Hematopoietic multipotent progenitor cell treated with erythropoietin and hydrocortisone succinate and interleukin-3 and kit ligand, for 17 days (in vitro differentiated cells): ENCODE results near the gene FAM200C.

ENCODE experiments used
- DNase-seq: peaks from one replicate; pipeline ENCODE4 v3.0.0-alpha.2; 2015; ENCODE audit warnings: low spot score

The FAM200C gene

DNA sequence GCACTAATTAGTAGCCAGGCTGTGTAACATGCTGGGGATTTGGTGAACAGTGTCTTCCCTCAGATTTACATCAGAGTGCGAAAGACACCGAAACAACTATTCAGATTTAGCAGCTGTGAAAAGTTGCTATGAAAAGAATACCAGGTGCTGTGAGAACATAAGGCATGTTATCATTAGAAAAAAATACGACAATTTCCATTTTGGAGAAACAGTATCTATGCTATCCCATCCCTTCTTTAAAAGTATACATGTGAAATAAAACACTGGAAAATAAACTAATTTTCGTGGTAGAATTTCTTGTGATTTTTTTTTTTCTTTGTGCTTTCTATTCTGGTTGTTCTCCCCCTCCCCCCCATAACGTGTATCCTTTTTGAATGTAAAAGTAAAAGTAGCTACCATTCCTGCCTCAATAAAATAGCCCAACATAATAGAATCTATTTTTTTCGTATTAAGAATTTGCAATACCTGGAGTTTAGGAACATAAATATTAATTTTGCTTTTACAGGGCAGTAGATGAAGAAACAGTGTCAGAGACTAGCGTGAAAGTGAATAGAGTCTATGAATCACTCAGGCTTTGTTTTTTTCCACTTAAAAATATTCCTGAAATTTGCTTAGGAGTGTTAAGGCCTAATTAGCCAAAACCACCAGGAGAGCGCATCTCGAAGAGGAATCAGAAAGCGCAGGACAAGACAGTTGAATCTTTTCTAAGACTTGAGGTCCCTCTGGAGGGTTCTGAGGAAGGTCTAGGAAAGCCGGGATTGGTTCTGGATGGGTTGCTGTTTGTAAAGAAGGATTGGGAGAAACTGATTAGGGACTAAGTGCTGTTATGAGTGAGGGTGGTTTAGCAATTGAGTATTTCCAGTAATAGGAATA is 19.8 kb upstream of the FAM200C start:
- no peak for DNase-seq

DNA sequence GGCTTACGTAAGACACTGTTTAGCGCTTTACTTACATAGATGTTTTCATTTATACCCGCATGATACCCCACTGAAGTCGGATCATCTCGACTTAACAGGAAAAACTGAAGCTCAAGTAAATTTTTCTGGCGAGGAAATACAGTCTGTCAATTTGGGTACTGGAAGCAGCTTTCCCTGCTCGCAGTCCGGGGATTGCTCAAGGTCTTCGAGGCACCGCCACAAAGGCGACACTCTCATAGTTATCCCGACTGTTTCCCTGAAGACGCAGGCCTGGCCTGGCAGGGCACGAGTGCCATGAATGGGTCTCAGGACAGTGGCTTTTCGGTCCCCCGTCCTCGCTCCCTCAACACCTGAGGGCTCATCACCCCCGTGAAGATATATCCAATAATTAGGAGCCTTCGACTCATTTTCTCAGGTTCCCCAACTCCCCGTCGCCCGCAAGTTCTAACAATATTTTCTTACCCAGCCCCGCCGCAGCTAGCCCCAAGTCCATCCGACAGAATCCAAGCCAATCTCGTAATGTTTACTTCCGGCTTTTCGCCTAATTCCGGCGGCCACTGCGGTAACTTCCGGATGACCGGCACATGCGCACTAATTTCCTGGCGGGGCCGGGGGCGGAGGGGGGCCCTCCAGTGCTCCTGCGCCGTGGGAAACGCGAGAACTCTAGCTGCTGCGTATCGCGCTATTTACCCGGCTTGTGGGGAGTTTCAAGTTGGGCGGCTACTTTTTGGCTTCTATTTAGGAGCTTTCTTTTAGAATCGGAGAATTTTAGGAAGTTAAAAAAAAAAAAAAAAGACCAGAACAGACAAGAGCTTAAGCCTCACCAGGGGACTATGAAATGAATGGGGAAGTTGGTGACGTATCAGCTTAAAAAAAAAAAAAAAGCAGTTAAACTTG is 19.0 kb upstream of the FAM200C start, which contains the start of gene SLU7:
TSS of gene SLU7 (minus strand) at position 521 of the 897 bp plus-strand sequence. CDS start 3,787 bp downstream, outside the sequence.
- peak; percentile 90 for DNase-seq

DNA sequence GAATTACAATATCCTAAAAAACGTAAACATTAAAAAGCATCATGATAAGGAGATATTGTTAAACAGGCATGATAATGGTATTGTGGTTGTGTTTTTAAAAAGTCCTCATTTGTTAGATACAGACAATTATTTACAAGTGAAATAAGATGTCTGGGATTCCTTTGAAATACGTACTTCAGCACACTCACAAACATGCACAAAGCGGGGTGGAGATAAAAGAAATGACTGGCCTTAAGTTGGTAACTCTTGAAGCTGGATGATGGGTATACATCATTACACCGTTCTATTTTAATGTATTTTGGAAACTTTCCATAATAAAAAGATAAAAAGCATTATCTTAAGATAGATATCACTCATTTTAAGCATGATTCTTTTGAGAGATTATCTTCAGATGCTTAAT is 1.0 kb downstream of the FAM200C start:
- DNase-seq, result no peak

DNA sequence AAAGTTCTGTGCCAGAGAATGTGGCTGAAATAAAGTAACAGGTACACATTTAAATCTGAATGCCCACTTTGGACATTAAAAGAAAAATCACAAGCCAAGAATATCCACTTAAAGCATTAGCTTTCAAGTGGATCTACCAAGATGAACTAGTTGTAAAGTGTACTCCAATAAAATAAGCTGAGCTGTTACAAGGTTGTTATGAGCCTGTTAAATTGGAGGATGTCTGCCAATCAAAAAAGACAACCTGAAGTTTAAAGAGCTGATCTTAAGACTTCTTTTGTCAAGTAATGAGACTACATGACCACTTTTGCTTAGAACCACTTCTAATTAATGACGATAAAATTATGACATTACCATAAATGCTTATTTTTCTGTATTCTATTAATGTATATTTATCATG is 2.4 kb downstream of the FAM200C start:
- DNase-seq, result no peak

DNA sequence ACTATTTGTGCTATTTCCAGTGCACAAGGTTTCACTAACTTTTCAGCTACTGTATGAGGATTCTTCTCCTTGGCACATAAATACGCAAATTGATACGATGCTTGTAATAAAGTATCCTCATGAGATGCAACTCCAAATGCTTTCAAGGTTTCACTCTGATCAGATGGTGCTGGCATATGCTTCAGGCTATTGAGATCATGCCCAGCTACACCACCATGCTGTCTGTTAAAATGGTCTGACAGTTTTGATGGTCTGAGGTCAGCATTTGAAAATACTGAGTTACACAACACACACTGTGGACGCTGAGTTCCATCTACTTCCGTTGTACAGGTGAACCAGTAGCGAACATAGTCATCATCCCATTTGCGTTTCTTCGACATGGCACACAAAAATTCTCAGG is 4.7 kb downstream of the FAM200C start:
- no peak for DNase-seq

DNA sequence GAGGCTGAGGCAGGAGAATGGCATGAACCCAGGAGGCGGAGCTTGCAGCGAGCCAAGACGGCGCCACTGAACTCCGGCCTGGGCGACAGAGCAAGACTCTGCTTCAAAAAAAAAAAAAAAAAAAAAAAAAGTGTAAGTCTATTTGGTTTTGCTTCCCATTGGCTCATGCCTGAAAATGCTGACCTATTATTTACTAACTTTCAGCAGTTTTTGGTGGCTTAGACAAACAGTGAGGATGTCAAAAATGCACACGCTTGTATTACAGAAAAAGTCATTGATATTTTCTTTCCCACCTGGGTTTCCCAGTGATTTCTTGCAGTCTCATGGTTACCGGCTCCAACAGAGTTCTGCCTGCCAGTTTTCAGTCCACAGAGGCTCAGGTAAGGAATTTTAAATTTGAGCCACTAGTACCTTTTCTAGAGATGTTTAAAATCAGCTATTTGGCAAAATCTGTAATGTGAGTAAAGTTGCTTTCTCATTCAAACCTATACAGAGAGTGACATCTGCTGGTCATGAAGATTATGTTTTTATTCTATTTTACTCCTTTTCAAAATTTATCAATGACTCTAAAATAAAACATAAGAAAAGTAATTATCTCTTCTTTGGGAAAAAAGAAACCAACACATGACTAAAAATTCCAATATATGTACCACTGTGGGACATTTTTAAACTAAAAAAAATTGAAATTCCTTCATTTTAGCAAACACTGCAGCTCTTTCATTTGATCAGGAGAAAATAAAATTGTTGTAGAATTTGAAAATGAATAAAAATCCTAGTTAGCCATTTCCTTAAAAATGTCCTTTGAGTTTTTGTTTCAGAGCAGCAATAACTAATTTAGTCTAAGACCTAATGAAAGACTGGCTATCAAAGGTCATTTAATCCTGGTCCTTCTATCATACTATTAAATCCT is 8.8 kb downstream of the FAM200C start:
- peak; percentile 42 for DNase-seq

DNA sequence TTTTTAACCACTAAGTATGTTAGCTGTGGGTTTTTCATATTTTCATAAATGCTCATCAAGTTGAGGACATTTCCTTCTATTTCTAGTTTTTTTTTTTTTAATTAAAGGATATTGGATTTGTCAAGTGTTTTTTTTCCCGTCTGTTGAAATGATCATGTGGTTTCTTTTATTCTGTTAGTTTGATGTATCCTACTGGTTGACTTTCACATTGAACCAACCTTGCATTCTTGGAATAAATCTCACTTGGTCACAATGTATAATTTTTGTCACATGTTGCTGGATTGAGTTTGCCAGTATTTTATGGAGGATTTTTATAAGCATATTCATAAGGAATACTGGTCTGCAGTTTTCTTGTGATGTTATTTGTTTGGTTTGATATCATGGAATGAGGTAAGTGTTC is 12.4 kb downstream of the FAM200C start:
- no peak for DNase-seq

DNA sequence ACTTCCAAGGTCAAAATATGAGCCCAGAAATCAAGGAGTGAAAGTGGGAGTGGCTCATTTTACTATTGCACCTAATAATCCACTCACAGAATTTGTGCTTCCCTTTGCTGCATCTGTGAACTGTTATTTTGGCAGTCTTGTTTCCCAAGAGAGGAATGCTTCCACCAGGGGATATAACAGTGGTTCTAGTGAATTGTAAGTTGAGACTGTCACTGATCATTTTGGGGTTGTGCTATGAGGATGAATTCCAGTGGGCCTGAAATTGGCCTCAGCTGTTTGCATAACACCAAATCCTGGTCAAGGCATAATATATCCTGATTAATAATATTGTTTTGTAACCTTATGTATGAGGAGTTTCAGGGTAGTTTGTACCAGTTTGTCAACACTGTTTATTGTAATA is 14.4 kb downstream of the FAM200C start:
- no peak for DNase-seq

DNA sequence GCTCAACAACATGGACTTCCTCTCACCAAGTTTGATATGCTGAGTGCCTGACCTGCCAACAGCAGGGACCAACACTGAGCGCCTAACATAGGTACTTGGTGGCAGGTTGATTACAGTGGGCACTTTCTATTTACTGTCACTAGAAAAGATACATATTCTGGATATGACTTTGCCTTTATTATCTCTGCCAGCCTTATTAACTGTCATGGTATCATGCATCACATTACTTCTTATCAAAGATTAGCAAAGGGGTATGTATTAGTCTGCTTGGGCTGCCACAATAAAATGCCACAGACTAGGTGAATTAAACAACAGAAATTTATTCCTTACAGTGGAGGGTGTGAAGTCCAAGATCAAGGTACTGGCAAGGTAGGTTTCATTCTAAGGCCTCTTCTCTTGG is 15.2 kb downstream of the FAM200C start:
- no peak for DNase-seq

DNA sequence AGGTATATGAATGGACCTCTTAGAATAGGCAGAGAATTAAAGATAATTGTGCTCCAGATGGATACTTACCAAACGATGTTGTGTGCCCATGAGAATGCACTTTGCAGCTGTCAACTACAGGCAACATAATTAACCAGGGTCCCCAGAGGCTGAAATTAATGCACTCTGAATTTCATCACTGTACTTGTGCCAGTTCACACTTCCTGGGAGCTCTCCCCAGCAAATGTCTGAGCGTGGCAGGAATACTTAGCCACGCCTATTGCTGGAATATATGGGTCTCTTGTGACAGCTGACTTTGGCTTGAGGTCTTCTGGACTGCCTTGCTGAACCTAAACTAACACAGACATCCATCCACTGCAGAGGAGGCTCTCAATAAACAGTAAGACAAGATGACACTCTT is 17.5 kb downstream of the FAM200C start:
- no peak for DNase-seq

DNA sequence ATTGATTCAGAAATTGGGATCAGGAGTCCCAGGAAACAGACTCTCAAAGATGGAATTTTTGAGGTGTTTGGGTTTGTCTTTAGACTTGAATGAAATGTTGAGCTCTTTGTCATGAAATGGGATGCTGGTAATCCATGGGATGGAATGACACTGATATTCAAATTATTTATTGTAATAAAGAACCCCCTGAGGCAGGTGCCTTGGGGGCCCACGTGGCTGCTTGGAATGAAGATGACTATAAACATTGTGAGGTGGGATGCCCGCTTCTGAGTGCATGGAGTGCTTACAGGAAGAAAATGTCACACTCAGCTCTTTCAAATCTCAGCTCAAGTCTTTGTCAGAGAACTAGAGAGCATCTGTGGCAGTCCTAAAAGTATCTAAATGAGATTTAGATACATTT is 19.8 kb downstream of the FAM200C start:
- no peak for DNase-seq

DNA sequence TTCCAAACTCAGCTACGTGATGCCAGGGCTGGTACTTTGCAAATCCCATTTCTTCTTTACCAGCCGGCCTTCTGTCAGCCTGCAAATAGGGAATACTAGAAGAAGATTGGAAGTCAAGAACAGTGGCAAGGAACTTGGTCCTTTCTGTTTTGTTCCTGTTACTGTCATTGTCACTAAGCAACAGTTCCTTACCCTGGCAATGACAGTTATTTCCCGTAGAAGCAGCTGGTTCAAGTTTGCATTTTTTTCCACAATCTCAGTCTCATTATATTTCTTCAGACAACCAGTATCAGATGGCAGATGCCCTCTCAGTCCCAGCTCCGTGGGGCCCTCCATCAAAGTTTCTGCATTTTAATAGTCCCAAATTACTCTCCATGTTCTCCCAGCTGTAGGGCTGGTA is 20.3 kb downstream of the FAM200C start:
- no peak for DNase-seq

DNA sequence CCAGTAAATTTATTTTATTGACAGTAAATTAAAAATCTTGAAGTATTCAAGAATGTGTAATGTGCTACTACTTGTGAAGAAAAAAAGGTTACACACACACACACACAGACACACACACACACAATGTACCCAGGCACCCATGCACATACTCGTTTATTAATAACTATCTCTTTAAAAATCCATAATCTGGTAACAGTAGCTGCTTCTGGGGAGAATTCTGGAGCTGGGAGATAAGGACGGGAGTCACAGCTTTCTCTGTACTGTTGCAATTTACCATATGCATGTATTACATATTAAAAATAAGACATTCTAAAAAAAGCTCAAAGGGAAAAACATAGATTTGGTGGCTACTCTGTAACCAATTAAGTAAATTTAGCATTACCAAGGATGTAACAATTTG is 21.5 kb downstream of the FAM200C start:
- DNase-seq, result no peak

DNA sequence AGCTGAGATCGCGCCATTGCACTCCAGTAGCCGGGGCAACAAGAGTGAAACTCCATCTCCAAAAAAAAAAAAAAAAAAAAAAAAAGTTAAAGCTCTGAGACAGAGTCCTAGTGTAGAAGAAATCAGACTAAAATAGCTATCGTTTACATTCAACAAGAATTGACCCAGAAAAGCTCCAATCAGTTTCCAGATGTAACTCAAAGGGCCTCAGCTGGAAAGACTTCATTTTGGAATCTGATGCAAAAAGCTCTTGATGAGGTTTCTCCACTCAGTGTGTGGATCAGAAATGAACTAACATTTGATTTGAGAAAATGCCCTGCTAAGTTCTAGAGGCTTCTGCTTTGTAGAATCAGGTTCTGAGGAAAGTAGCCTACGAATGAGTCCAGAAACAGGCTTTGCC is 22.2 kb downstream of the FAM200C start:
- no peak for DNase-seq

DNA sequence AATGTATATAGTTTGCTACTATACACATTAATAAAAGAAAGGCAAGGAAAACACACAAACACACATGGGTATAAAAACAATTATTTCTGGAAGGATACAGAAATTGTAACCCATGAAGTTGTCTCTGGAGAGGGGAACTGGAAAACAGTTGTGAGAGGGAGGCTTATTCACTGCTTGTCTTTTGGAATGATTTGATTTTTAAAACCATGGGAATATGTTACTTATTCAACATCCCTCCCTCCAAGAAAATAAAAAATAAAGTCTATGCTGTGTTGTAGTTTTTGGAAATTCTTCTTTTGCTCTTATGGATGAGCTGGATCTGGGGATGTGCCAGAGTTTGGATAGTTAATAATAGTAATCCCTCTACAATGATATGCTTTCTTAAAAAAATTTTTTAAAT is 23.4 kb downstream of the FAM200C start:
- no peak for DNase-seq

DNA sequence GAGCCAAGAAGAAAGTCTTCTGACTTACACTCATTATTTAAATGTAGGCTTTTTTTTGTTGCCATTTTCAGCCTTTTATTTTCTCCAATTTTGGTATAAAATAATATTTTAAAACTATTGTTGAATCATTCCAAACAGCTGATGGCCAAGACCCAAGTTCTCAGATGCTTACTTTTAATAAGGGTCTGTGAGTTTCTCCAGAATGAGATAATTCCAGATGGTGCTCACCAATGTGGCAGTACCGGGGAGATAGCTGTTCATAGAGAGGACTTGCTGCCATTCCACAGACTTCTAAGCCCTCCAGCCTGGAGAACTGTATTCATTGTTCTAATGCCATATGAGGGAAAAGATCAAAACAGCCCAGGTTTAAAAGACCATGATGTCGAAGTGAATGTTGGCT is 24.2 kb downstream of the FAM200C start:
- no peak for DNase-seq

DNA sequence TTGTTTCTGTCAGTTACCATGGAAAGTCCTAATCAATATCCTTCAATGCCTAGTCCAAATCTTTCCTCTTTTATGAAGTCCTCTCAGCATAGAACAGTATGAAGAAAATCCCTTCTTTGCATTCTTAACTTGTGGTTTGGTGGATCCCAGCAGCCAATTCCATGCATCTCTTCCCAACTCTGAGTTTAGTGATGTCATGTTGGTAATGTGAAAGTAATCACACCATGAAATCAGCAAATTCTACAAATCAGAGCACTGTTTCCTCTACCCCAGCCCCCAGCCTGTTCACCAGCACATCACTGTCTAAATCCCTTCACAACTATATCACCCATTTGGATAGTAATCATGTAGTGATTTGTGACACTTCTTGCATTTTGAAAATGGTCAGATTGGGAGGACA is 24.7 kb downstream of the FAM200C start:
- DNase-seq, result no peak

DNA sequence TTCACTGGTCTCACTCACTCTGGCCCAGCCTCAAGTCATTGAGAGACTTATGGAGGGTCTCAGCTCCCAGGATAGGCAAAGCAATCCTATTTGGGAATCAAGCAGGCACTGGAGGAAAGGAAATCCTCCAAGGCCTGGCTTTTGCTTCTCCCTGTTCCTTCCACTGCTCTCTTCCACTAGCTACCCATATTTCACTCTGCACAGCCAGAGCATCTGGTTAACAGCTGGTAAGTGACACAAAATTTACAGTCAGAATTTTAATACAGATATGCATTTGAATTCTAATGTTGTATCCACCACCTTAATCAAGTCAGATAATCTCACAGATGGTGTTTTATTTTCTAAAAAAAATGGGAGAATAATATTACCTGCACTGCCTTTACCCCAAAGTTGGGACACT is 28.6 kb downstream of the FAM200C start:
- DNase-seq, result no peak

DNA sequence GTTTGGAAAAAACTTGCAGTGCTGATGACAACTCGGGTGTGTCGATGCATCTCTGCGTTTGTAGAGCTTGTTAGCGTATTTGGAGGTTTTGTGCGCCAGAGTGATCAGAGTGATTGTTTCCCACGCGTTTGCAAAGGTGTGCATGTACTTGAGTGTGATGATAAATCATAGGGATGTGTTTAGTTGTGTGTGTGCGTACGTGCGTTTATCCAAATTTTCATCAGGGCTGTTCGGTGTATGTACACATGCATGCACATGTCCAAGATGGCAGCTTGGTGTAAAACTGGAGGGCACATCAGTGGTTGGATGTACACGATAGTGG is 29.2 kb downstream of the FAM200C start:
- DNase-seq, result no peak

DNA sequence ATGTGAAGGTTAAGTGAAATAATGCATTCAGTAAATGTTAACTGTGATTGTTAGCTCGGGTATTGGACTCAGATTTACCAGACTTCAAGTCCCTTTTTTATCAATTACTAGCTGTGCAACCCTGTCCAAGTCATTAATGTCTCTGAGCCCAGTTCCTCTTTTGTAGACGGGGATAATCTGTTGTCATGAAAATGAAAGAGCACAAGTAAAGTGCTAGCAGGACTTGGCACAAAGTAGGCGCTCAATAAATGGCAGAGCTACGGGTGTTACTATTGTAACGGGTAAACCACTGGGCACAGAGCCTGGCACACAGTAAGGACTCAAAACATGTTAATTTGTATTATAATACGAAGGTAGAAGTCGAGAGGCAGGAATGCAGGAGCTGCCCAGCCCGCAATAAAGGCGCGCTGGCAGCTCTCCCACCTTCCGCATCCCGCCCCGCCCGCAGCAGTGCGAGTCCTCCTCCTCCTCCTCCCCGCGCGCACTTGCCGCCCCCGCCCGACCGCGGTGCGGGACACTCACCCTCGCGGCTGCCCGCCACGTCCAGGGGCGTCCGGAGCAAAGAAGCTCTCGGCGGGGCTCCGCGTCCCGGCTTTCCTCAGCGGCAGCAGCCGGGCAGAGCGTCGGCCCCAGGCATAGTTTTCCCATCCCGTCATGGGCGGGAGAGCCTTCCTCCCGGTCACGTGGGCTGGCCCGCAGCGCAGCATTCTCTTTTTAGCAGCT is 29.7 kb downstream of the FAM200C start, which contains the start of gene C1QTNF2:
TSS of gene C1QTNF2 (minus strand) at position 637 of the 723 bp plus-strand sequence. CDS start 15,615 bp downstream, outside the sequence.
- DNase-seq, result no peak

DNA sequence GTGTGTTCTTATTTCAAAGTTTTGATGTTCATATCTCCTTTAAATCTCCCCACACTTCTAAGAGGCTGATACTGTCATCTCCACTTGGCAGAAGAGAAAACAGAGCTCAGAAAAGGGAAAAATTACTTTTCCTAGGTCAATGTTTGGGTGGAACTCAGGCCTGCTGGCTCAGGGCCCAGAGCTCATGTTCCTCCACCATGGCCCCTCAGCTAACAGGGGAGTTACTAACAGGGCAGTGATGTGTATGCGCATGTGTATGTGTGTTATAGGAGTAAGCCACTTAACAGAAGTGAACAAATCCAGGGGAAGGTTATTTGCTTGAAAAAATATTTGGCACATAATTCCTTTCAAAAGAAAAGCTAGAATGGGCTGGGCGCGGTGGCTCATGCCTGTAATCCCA is 32.0 kb downstream of the FAM200C start:
- DNase-seq, result no peak
